K562 (cell line): ENCODE data around the gene BAK1. TPM values are rescaled to one million over a fixed set of nuclear protein-coding genes. Genes with fewer than 3 reads are reported as not detected.

Experiments used
- ATF3 ChIP-seq, 2 experiments: fragments of 450-650 bp in 1 of 2; sonication (generic) in 1 of 2; formaldehyde crosslinking in 1 of 2; IDR thresholded peaks in 1 of 2; conservative IDR thresholded peaks in 1 of 2; 2 replicates each; pipeline versions ENCODE4 v1.6.1 to v1.8.1; 2016 to 2023; ENCODE audit warnings: mild to moderate bottlenecking in 2 of 2, moderate library complexity in 2 of 2, inconsistent platforms in 1 of 2, missing genetic modification reagents in 1 of 2
- ATF7 ChIP-seq: fragments of 450-650 bp; IDR thresholded peaks from 2 replicates; pipeline ENCODE4 v1.7.1; 2014; ENCODE audit warnings: mild to moderate bottlenecking, moderate library complexity
- CEBPZ ChIP-seq: fragments of 150-350 bp; IDR thresholded peaks from 2 replicates; pipeline ENCODE4 v1.6.1; 2014; ENCODE audit warnings: low read depth, mild to moderate bottlenecking, low read length, borderline replicate concordance
- CREB1 ChIP-seq, 2 experiments: sonication (generic) in 1 of 2; formaldehyde crosslinking in 1 of 2; IDR thresholded peaks; 2 replicates each; pipeline versions ENCODE4 v1.6.1 to v1.8.0; 2012 to 2022; ENCODE audit warnings: inconsistent platforms in 1 of 2, mild to moderate bottlenecking in 1 of 2, missing genetic modification reagents in 1 of 2, moderate library complexity in 1 of 2
- EP400 ChIP-seq: fragments of 450-650 bp; IDR thresholded peaks from 2 replicates; pipeline ENCODE4 v1.6.1; 2017; ENCODE audit warnings: antibody characterized with exemption, mild to moderate bottlenecking, moderate library complexity
- KAT7 ChIP-seq: sonication (generic); formaldehyde crosslinking; IDR thresholded peaks from 2 replicates; pipeline ENCODE4 v1.8.0; 2022; ENCODE audit warnings: missing genetic modification reagents, mild to moderate bottlenecking, borderline replicate concordance
- KLF1 ChIP-seq: fragments of 450-650 bp; IDR thresholded peaks from 2 replicates; pipeline ENCODE4 v1.6.1; 2016; ENCODE audit warnings: missing genetic modification characterization, missing compliant biosample characterization
- RHOXF2B ChIP-seq: fragments of 250-450 bp; sonication (Bioruptor Pico); conservative IDR thresholded peaks from 2 replicates; pipeline ENCODE4 v1.5.1; 2021
- SAP30 ChIP-seq: fragments of 200-600 bp; sonication (generic); IDR thresholded peaks from 2 replicates; pipeline ENCODE4 v1.6.1; 2012; ENCODE audit warnings: borderline replicate concordance, low read depth, mild to moderate bottlenecking, moderate library complexity, low read length, control low read depth, inconsistent platforms; ENCODE audit not compliant: insufficient read depth, poor library complexity, severe bottlenecking
- TAF15 ChIP-seq: fragments of 200-400 bp; formaldehyde crosslinking; IDR thresholded peaks from 2 replicates; pipeline ENCODE4 v1.6.1; 2017; ENCODE audit warnings: mild to moderate bottlenecking, low read depth, low read length, moderate library complexity
- ZBTB33 ChIP-seq: sonication (generic); formaldehyde crosslinking; IDR thresholded peaks from 2 replicates; pipeline ENCODE4 v1.8.1; 2023; ENCODE audit warnings: mild to moderate bottlenecking, missing genetic modification reagents
- ZHX1 ChIP-seq: fragments of 150-350 bp; conservative IDR thresholded peaks from 2 replicates; pipeline ENCODE4 v1.6.1; 2014; ENCODE audit warnings: low read length
- ZNF133 ChIP-seq: fragments of 250-450 bp; sonication (Bioruptor Pico); IDR thresholded peaks from 2 replicates; pipeline ENCODE4 v1.4.0; 2020; ENCODE audit warnings: mild to moderate bottlenecking
- ZNF655 ChIP-seq: fragments of 250-450 bp; sonication (Bioruptor Pico); IDR thresholded peaks from 2 replicates; pipeline ENCODE4 v1.5.0; 2021
- polyA plus RNA-seq, 8 experiments: library from polyadenylated mRNA; depleted of rRNA in 4 of 8; stranded (reverse) in 5 of 8; unstranded in 3 of 8; fragments of >200 nt; fragmentation: Nextera tagmentation in 2 of 8; fragmentation: Illumina TruSeq in 1 of 8; extraction: Ambion mirVana in 2 of 8; extraction: Trizol in 1 of 8; gene quantifications; 2 replicates each; pipeline versions ENCODE4 v1.2.1 to v1.2.3, GENCODE V29; 2011 to 2014; ENCODE audit warnings: inconsistent platforms in 1 of 8, missing spikeins in 1 of 8
- total RNA-seq, 7 experiments: library from RNA; depleted of rRNA in 6 of 7; stranded (reverse); fragments of >200 nt in 6 of 7; fragmentation: Illumina TruSeq in 2 of 7; extraction: Trizol in 2 of 7; gene quantifications; 2 replicates each; pipeline versions ENCODE4 v1.2.1 to v1.2.3, GENCODE V29; 2011 to 2021; ENCODE audit warnings: low replicate concordance in 1 of 7

BAK1 gene
- total and polyA plus RNA-seq, 9 of the 15 experiments (the other 6 are each of a cell fraction or from before 2014, with no cell fraction given) = 5.4 to 30.7 (median 18.9) TPM

GRCh38 chr6:33570806-33571636, 9.1 kb downstream of the BAK1 start (continued):
- TF ChIP-seq ZHX1 (0 out of 2 replicates have a peak, but pooled peaks have one; percentile 47), EP400 (peak; percentile 77), CREB1 (IDR thresholded peaks at IDR 0.05) (peak; percentile 78), CREB1 (CRISPR knock-in tag; IDR thresholded peaks at IDR 0.05) (peak; percentile 70), KLF1 (peak; percentile 78), RHOXF2B (CRISPR knock-in tag) (no peak), TAF15 (no peak), KAT7 (CRISPR knock-in tag) (peak; percentile 71; the same call in 1 of the 2 replicates), CEBPZ (no peak), ATF3 (IDR thresholded peaks at IDR 0.05) (no peak; the same call in 1 of the 2 replicates), ATF3 (CRISPR knock-in tag; conservative IDR thresholded peaks at IDR 0.05) (peak; percentile 69; the same call in 1 of the 2 replicates), ZNF655 (CRISPR knock-in tag) (no peak), ATF7 (peak; percentile 72; the same call in 1 of the 2 replicates), SAP30 (peak; percentile 78), ZNF133 (CRISPR knock-in tag) (0 out of 2 replicates have a peak, but pooled peaks have one; percentile 4), ZBTB33 (peak; percentile 30; the same call in 1 of the 2 replicates)
